K562 (cell line): ENCODE measurements around the gene SH3D21. TPM values are rescaled to one million over a fixed set of nuclear protein-coding genes. Genes with fewer than 3 reads are reported as not detected.

ENCODE experiments used
- ATF1 ChIP-seq, 2 experiments: fragments of 450-650 bp in 1 of 2; IDR thresholded peaks; 2 replicates each; pipeline ENCODE4 v1.6.1; 2016; ENCODE audit warnings: missing compliant biosample characterization in 1 of 2, missing genetic modification characterization in 1 of 2
- CBX2 ChIP-seq: fragments of 200-600 bp; sonication (generic); IDR thresholded peaks from one replicate; pipeline ENCODE4 v1.6.1; 2012; ENCODE audit warnings: mild to moderate bottlenecking, low read length, inconsistent platforms; ENCODE audit not compliant: insufficient read depth, poor library complexity, severe bottlenecking
- CHCHD3 ChIP-seq: fragments of 250-450 bp; sonication (Bioruptor Pico); IDR thresholded peaks from 2 replicates; pipeline ENCODE4 v2.1.2; 2022; ENCODE audit warnings: mild to moderate bottlenecking
- DIDO1 ChIP-seq: fragments of 450-650 bp; IDR thresholded peaks from 2 replicates; pipeline ENCODE4 v1.6.1; 2016; ENCODE audit warnings: low read depth, missing biosample characterization, missing genetic modification characterization
- HIVEP1 ChIP-seq: fragments of 250-450 bp; sonication (Bioruptor Pico); IDR thresholded peaks from 2 replicates; pipeline ENCODE4 v1.4.0; 2020; ENCODE audit warnings: mild to moderate bottlenecking
- HMG20B ChIP-seq: fragments of 250-450 bp; sonication (Bioruptor Pico); IDR thresholded peaks from 2 replicates; pipeline ENCODE4 v1.5.0; 2021; ENCODE audit warnings: mild to moderate bottlenecking
- HNRNPK ChIP-seq: fragments of 200-400 bp; formaldehyde crosslinking; IDR thresholded peaks from one replicate; pipeline ENCODE4 v1.6.1; 2018; ENCODE audit warnings: mild to moderate bottlenecking, low read depth, low read length; ENCODE audit not compliant: poor library complexity, severe bottlenecking
- ILF3 ChIP-seq: fragments of 450-650 bp; IDR thresholded peaks from 2 replicates; pipeline ENCODE4 v1.6.1; 2018; ENCODE audit warnings: antibody characterized with exemption, mild to moderate bottlenecking, moderate library complexity, borderline replicate concordance
- MECOM ChIP-seq: fragments of 250-450 bp; sonication (Bioruptor Pico); IDR thresholded peaks from 2 replicates; pipeline ENCODE4 v1.8.0; 2022; ENCODE audit warnings: inconsistent platforms
- MTA3 ChIP-seq: fragments of 450-650 bp; formaldehyde crosslinking; IDR thresholded peaks from 2 replicates; pipeline ENCODE4 v1.6.1; 2017; ENCODE audit warnings: mild to moderate bottlenecking, borderline replicate concordance
- RCOR1 ChIP-seq, 2 experiments: IDR thresholded peaks; 2 replicates each; pipeline ENCODE4 v1.6.1; 2012; ENCODE audit warnings: low read depth in 2 of 2, low read length in 2 of 2, borderline replicate concordance in 1 of 2, improper control_type of control experiment in 1 of 2
- RERE ChIP-seq: sonication (generic); formaldehyde crosslinking; IDR thresholded peaks from 2 replicates; pipeline ENCODE4 v1.8.0; 2023; ENCODE audit warnings: missing genetic modification reagents, mild to moderate bottlenecking, borderline replicate concordance
- SAP30 ChIP-seq: fragments of 200-600 bp; sonication (generic); IDR thresholded peaks from 2 replicates; pipeline ENCODE4 v1.6.1; 2012; ENCODE audit warnings: borderline replicate concordance, low read depth, mild to moderate bottlenecking, moderate library complexity, low read length, control low read depth, inconsistent platforms; ENCODE audit not compliant: insufficient read depth, poor library complexity, severe bottlenecking
- SETDB1 ChIP-seq: IDR thresholded peaks from one replicate; pipeline ENCODE4 v1.6.1; 2012; ENCODE audit warnings: low read length, control low read depth, inconsistent platforms
- ZC3H4 ChIP-seq: sonication (generic); formaldehyde crosslinking; IDR thresholded peaks from 2 replicates; pipeline ENCODE4 v1.9.0; 2021; ENCODE audit warnings: missing genetic modification reagents, borderline replicate concordance
- ZNF316 ChIP-seq: fragments of 450-650 bp; IDR thresholded peaks from 2 replicates; pipeline ENCODE4 v1.6.1; 2016
- ZNF384 ChIP-seq: IDR thresholded peaks from 2 replicates; pipeline ENCODE4 v1.6.1; 2012; ENCODE audit warnings: low read depth, low read length, improper control_type of control experiment
- polyA plus RNA-seq, 8 experiments: library from polyadenylated mRNA; depleted of rRNA in 4 of 8; stranded (reverse) in 5 of 8; unstranded in 3 of 8; fragments of >200 nt; fragmentation: Nextera tagmentation in 2 of 8; fragmentation: Illumina TruSeq in 1 of 8; extraction: Ambion mirVana in 2 of 8; extraction: Trizol in 1 of 8; gene quantifications; 2 replicates each; pipeline versions ENCODE4 v1.2.1 to v1.2.3, GENCODE V29; 2011 to 2014; ENCODE audit warnings: inconsistent platforms in 1 of 8, missing spikeins in 1 of 8
- total RNA-seq, 7 experiments: library from RNA; depleted of rRNA in 6 of 7; stranded (reverse); fragments of >200 nt in 6 of 7; fragmentation: Illumina TruSeq in 2 of 7; extraction: Trizol in 2 of 7; gene quantifications; 2 replicates each; pipeline versions ENCODE4 v1.2.1 to v1.2.3, GENCODE V29; 2011 to 2021; ENCODE audit warnings: low replicate concordance in 1 of 7
- TF ChIP-seq, protein P1 (sequence below), 3 experiments: fragments of 200-800 bp in 1 of 3; sonication (Bioruptor generic) in 1 of 3; sonication (generic) in 1 of 3; formaldehyde crosslinking in 1 of 3; IDR thresholded peaks; 2 replicates each; pipeline versions ENCODE4 v1.6.1 to v1.8.0; 2016 to 2022; ENCODE audit warnings: mild to moderate bottlenecking in 2 of 3, missing compliant biosample characterization in 2 of 3, missing genetic modification characterization in 2 of 3, missing genetic modification reagents in 1 of 3
- TF ChIP-seq, protein P2 (sequence below): sonication (generic); formaldehyde crosslinking; IDR thresholded peaks from 2 replicates; pipeline ENCODE4 v1.8.0; 2022; ENCODE audit warnings: missing genetic modification reagents, mild to moderate bottlenecking, moderate library complexity, borderline replicate concordance

The SH3D21 gene
- total and polyA plus RNA-seq, 9 of the 15 experiments (the other 6 are each of a cell fraction or from before 2014, with no cell fraction given) = 0.01 to 4.7 (median 1.8) TPM

DNA sequence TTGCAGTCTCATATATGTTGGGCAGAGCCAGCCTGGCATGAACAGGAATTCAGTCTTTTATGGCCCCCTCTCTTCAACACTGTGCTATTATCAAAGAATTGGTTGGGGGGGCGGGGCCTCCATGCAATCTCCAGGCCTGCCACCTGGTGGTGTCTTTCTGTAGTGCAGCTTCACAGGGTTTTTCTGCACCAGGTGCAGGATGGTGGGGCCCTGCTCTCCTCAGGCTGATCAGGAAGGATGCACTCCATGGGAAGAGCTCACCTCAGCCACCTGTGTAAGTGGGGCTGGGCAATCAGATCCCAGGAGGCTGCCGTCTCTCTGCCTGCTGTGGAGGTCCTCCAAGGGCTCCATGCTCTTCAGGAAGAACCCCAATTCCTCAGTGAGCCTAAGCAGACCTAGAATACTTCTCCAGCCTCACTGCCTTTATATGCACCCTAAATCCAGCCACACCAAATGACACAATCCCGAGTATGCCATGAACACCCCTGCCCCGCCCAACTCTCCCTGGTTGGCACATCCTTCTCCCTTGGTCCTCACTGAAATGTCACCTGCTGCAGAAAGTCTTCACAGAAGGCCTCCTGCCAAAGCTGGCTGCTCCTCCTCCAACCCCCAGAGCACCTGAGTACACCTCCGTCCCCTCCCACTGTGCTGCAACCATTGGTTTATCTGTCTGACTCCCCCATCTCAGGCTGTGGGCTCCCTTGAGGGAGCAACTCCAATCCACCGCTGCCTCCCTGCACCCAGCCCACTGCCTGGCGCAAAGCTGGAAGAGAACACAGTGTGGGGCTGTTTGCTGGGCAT is 63.1 kb downstream of the SH3D21 start (continued):
- TF ChIP-seq ATF1 (CRISPR knock-in tag; IDR thresholded peaks at IDR 0.05) = no peak
- TF ChIP-seq ATF1 (tag; IDR thresholded peaks at IDR 0.05) = 0 out of 2 replicates have a peak, but pooled peaks have one; percentile 35
- no peak for TF ChIP-seq HIVEP1 (CRISPR knock-in tag)
- peak in 1 of 2 experiments; percentile 57; a peak in 1 of 4 replicates for TF ChIP-seq RCOR1 (IDR thresholded peaks at IDR 0.05; ENCODE audit: borderline replicate concordance in 1 of 2, low read depth in 2 of 2, low read length in 2 of 2)
- TF ChIP-seq, protein P1, sequence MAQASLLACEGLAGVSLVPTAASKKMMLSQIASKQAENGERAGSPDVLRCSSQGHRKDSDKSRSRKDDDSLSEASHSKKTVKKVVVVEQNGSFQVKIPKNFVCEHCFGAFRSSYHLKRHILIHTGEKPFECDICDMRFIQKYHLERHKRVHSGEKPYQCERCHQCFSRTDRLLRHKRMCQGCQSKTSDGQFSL (CRISPR knock-in tag; IDR thresholded peaks at IDR 0.05) = peak; percentile 97
- TF ChIP-seq, protein P1 (tag; IDR thresholded peaks at IDR 0.05) = peak in 1 of 2 experiments; percentile 92; a peak in 2 of 4 replicates
- TF ChIP-seq ZC3H4 = no peak
- no peak for TF ChIP-seq MECOM (CRISPR knock-in tag)
- TF ChIP-seq HNRNPK = no peak
- TF ChIP-seq ILF3 = peak; percentile 36; the same call in 1 of the 2 replicates
- no peak for TF ChIP-seq RERE (CRISPR knock-in tag)
- TF ChIP-seq CHCHD3 (CRISPR knock-in tag) = no peak
- TF ChIP-seq ZNF316 = no peak
- TF ChIP-seq ZNF384 = 0 out of 2 replicates have a peak, but pooled peaks have one; percentile 8
- peak; percentile 59; the same call in 1 of the 2 replicates for TF ChIP-seq MTA3
- TF ChIP-seq SETDB1 = no peak
- no peak for TF ChIP-seq HMG20B (CRISPR knock-in tag)
- TF ChIP-seq, protein P2, sequence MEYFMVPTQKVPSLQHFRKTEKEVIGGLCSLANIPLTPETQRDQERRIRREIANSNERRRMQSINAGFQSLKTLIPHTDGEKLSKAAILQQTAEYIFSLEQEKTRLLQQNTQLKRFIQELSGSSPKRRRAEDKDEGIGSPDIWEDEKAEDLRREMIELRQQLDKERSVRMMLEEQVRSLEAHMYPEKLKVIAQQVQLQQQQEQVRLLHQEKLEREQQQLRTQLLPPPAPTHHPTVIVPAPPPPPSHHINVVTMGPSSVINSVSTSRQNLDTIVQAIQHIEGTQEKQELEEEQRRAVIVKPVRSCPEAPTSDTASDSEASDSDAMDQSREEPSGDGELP = peak; percentile 67; the same call in 1 of the 2 replicates
- no peak for TF ChIP-seq SAP30
- no peak for TF ChIP-seq CBX2
- no peak for TF ChIP-seq DIDO1 (tag)
- TF ChIP-seq, all 486 proteins: peak for 47
